K562 (cell line): Measurements from ENCODE around the gene PPRC1. TPM values are rescaled to one million over a fixed set of nuclear protein-coding genes. Genes with fewer than 3 reads are reported as not detected.

Source experiments
- ARNT ChIP-seq, 2 experiments: fragments of 450-650 bp; IDR thresholded peaks; 2 replicates each; pipeline ENCODE4 v1.6.1; 2016; ENCODE audit warnings: mild to moderate bottlenecking in 1 of 2
- BHLHE40 ChIP-seq: IDR thresholded peaks from 2 replicates; pipeline ENCODE4 v1.6.1; 2011; ENCODE audit warnings: low read length, improper control_type of control experiment
- COPS2 ChIP-seq: fragments of 450-650 bp; conservative IDR thresholded peaks from 2 replicates; pipeline ENCODE4 v1.6.1; 2016; ENCODE audit warnings: mild to moderate bottlenecking, moderate library complexity
- DPF2 ChIP-seq: fragments of 450-650 bp; IDR thresholded peaks from 2 replicates; pipeline ENCODE4 v1.6.1; 2016
- EP400 ChIP-seq: fragments of 450-650 bp; IDR thresholded peaks from 2 replicates; pipeline ENCODE4 v1.6.1; 2017; ENCODE audit warnings: antibody characterized with exemption, mild to moderate bottlenecking, moderate library complexity
- FIP1L1 ChIP-seq: fragments of 200-400 bp; formaldehyde crosslinking; IDR thresholded peaks from 2 replicates; pipeline ENCODE4 v1.6.1; 2018; ENCODE audit warnings: mild to moderate bottlenecking, low read depth, low read length; ENCODE audit not compliant: poor library complexity, severe bottlenecking
- HMG20B ChIP-seq: fragments of 250-450 bp; sonication (Bioruptor Pico); IDR thresholded peaks from 2 replicates; pipeline ENCODE4 v1.5.0; 2021; ENCODE audit warnings: mild to moderate bottlenecking
- MYNN ChIP-seq, 2 experiments: sonication (generic); formaldehyde crosslinking in 1 of 2; IDR thresholded peaks; 2 replicates each; pipeline versions ENCODE4 v1.5.0 to v1.6.1; 2016 to 2020; ENCODE audit warnings: antibody characterized with exemption in 1 of 2, missing genetic modification reagents in 1 of 2
- POLR2B ChIP-seq: fragments of 450-650 bp; IDR thresholded peaks from 2 replicates; pipeline ENCODE4 v1.6.1; 2018; ENCODE audit warnings: low read depth; ENCODE audit not compliant: partially characterized antibody
- RBM25 ChIP-seq: fragments of 200-400 bp; formaldehyde crosslinking; IDR thresholded peaks from 2 replicates; pipeline ENCODE4 v1.6.1; 2018; ENCODE audit warnings: low read length, low read depth, moderate library complexity; ENCODE audit not compliant: severe bottlenecking
- SETDB1 ChIP-seq: IDR thresholded peaks from one replicate; pipeline ENCODE4 v1.6.1; 2012; ENCODE audit warnings: low read length, control low read depth, inconsistent platforms
- SMARCC2 ChIP-seq: fragments of 450-650 bp; IDR thresholded peaks from 2 replicates; pipeline ENCODE4 v1.6.1; 2017; ENCODE audit warnings: antibody characterized with exemption, moderate library complexity, mild to moderate bottlenecking, low read depth
- SMARCE1 ChIP-seq: fragments of 450-650 bp; IDR thresholded peaks from 2 replicates; pipeline ENCODE4 v1.7.1; 2016; ENCODE audit warnings: mild to moderate bottlenecking
- SREBF1 ChIP-seq: fragments of 150-350 bp; IDR thresholded peaks from 2 replicates; pipeline ENCODE4 v1.6.1; 2014; ENCODE audit warnings: antibody characterized with exemption, low read depth, low read length, borderline replicate concordance
- TCF7L2 ChIP-seq: fragments of 150-350 bp; IDR thresholded peaks from 2 replicates; pipeline ENCODE4 v1.6.1; 2016; ENCODE audit warnings: low read depth, mild to moderate bottlenecking, low read length, moderate library complexity
- XRCC4 ChIP-seq: IDR thresholded peaks from one replicate; pipeline ENCODE4 v1.6.1; 2011; ENCODE audit not compliant: insufficient read depth, insufficient read length; ENCODE audit errors: extremely low read depth
- ZNF146 ChIP-seq: IDR thresholded peaks from one replicate; pipeline ENCODE4 v1.6.1; 2018; ENCODE audit warnings: missing compliant biosample characterization; ENCODE audit not compliant: unreplicated experiment
- ZNF586 ChIP-seq: fragments of 450-650 bp; formaldehyde crosslinking; conservative IDR thresholded peaks from 2 replicates; pipeline ENCODE4 v1.4.0; 2020; ENCODE audit warnings: mild to moderate bottlenecking, moderate library complexity
- ZNF668 ChIP-seq: fragments of 250-450 bp; sonication (Bioruptor Pico); IDR thresholded peaks from 2 replicates; pipeline ENCODE4 v1.8.0; 2022; ENCODE audit warnings: mild to moderate bottlenecking, inconsistent platforms
- ZNF79 ChIP-seq: fragments of 250-450 bp; sonication (Bioruptor Pico); IDR thresholded peaks from 2 replicates; pipeline ENCODE4 v1.4.0; 2020; ENCODE audit warnings: low read depth, mild to moderate bottlenecking, moderate library complexity
- polyA plus RNA-seq, 8 experiments: library from polyadenylated mRNA; depleted of rRNA in 4 of 8; stranded (reverse) in 5 of 8; unstranded in 3 of 8; fragments of >200 nt; fragmentation: Nextera tagmentation in 2 of 8; fragmentation: Illumina TruSeq in 1 of 8; extraction: Ambion mirVana in 2 of 8; extraction: Trizol in 1 of 8; gene quantifications; 2 replicates each; pipeline versions ENCODE4 v1.2.1 to v1.2.3, GENCODE V29; 2011 to 2014; ENCODE audit warnings: inconsistent platforms in 1 of 8, missing spikeins in 1 of 8
- total RNA-seq, 7 experiments: library from RNA; depleted of rRNA in 6 of 7; stranded (reverse); fragments of >200 nt in 6 of 7; fragmentation: Illumina TruSeq in 2 of 7; extraction: Trizol in 2 of 7; gene quantifications; 2 replicates each; pipeline versions ENCODE4 v1.2.1 to v1.2.3, GENCODE V29; 2011 to 2021; ENCODE audit warnings: low replicate concordance in 1 of 7
- TF ChIP-seq, protein P1 (sequence below): fragments of 450-650 bp; IDR thresholded peaks from 2 replicates; pipeline ENCODE4 v1.6.1; 2016; ENCODE audit warnings: antibody characterized with exemption
- TF ChIP-seq, protein P2 (sequence below), 2 experiments: IDR thresholded peaks in 1 of 2; conservative IDR thresholded peaks in 1 of 2; 2 replicates each; pipeline ENCODE4 v1.6.1; 2016; ENCODE audit warnings: low read depth in 2 of 2, mild to moderate bottlenecking in 1 of 2, missing compliant biosample characterization in 1 of 2, missing genetic modification characterization in 1 of 2, moderate library complexity in 1 of 2
- TF ChIP-seq, protein P3 (sequence below): fragments of 450-650 bp; IDR thresholded peaks from 2 replicates; pipeline ENCODE4 v1.6.1; 2018; ENCODE audit warnings: mild to moderate bottlenecking, low read depth; ENCODE audit not compliant: partially characterized antibody

The PPRC1 gene
- total and polyA plus RNA-seq, 9 of the 15 experiments (the other 6 are each of a cell fraction or from before 2014, with no cell fraction given), result 8.5 to 47.1 (median 16.2) TPM

DNA sequence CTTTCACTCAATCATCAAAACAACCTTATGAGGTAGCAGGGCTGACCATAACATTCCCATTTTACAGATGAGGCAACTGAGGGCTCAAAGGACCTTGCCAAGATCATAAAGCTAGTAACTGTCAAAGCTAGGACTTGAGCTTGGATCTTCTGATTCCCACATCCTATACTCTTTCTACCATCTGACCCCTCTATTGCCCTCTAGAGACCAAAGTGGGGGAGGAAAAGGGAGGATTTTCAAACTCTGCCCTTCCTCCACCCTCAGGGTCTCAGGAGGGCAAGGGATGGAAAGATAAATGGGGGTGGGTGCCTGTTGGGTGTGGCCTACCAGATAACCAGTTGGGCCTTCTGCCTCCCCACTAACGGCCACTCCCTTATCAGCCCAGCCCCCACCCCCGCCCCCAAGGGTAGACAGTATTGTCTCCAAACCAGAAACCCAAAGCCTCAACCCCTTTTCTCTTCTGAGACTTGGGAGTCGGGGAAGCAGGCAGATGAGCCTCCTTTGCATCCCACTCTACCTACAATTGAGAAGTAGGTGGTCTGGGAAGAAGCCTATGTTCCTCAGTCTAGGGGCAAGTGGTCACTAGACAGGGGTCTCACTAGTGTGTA lies 20.5 kb upstream of the PPRC1 start (continued):
- TF ChIP-seq, protein P1, sequence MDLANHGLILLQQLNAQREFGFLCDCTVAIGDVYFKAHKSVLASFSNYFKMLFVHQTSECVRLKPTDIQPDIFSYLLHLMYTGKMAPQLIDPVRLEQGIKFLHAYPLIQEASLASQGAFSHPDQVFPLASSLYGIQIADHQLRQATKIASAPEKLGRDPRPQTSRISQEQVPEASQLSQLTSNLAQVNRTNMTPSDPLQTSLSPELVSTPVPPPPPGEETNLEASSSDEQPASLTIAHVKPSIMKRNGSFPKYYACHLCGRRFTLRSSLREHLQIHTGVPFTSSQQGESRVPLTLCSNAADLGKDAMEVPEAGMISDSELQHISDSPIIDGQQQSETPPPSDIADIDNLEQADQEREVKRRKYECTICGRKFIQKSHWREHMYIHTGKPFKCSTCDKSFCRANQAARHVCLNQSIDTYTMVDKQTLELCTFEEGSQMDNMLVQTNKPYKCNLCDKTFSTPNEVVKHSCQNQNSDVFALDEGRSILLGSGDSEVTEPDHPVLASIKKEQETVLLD, result peak; percentile 68; the same call in 1 of the 2 replicates
- TF ChIP-seq BHLHE40, result no peak
- TF ChIP-seq SMARCC2, result no peak; the same call in 1 of the 2 replicates
- TF ChIP-seq SREBF1, result no peak
- TF ChIP-seq, protein P2, sequence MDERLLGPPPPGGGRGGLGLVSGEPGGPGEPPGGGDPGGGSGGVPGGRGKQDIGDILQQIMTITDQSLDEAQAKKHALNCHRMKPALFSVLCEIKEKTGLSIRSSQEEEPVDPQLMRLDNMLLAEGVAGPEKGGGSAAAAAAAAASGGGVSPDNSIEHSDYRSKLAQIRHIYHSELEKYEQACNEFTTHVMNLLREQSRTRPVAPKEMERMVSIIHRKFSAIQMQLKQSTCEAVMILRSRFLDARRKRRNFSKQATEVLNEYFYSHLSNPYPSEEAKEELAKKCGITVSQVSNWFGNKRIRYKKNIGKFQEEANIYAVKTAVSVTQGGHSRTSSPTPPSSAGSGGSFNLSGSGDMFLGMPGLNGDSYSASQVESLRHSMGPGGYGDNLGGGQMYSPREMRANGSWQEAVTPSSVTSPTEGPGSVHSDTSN (CRISPR knock-in tag; IDR thresholded peaks at IDR 0.05; ENCODE audit: low read depth), result no peak
- TF ChIP-seq, protein P2 (tag; conservative IDR thresholded peaks at IDR 0.05; ENCODE audit: low read depth), result 0 out of 2 replicates have a peak, but pooled peaks have one; percentile 20
- peak; percentile 76; the same call in 1 of the 2 replicates for TF ChIP-seq SMARCE1
- TF ChIP-seq POLR2B, result peak; percentile 55
- no peak for TF ChIP-seq TCF7L2
- TF ChIP-seq ZNF146, result no peak
- TF ChIP-seq ZNF586, result no peak
- no peak for TF ChIP-seq HMG20B (CRISPR knock-in tag)
- TF ChIP-seq DPF2, result peak; percentile 90
- TF ChIP-seq EP400, result peak; percentile 66
- TF ChIP-seq ZNF79 (CRISPR knock-in tag), result no peak
- TF ChIP-seq FIP1L1, result no peak
- no peak for TF ChIP-seq SETDB1
- TF ChIP-seq COPS2, result no peak
- TF ChIP-seq ZNF668 (CRISPR knock-in tag), result no peak
- peak; percentile 97 for TF ChIP-seq RBM25
- TF ChIP-seq MYNN (IDR thresholded peaks at IDR 0.05), result peak; percentile 76; the same call in 1 of the 2 replicates
- no peak for TF ChIP-seq MYNN (CRISPR knock-in tag; IDR thresholded peaks at IDR 0.05)
- TF ChIP-seq ARNT (IDR thresholded peaks at IDR 0.05), result peak; percentile 17 to 52; a peak in 2 of 4 replicates
- TF ChIP-seq XRCC4, result no peak
- TF ChIP-seq, protein P3, sequence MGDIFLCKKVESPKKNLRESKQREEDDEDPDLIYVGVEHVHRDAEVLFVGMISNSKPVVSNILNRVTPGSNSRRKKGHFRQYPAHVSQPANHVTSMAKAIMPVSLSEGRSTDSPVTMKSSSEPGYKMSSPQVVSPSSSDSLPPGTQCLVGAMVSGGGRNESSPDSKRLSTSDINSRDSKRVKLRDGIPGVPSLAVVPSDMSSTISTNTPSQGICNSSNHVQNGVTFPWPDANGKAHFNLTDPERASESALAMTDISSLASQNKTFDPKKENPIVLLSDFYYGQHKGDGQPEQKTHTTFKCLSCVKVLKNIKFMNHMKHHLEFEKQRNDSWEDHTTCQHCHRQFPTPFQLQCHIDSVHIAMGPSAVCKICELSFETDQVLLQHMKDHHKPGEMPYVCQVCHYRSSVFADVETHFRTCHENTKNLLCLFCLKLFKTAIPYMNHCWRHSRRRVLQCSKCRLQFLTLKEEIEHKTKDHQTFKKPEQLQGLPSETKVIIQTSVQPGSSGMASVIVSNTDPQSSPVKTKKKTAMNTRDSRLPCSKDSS, result no peak
